Kidney epithelial cell (primary cell): ENCODE data around the gene GPR179. TPM values are rescaled to one million over a fixed set of nuclear protein-coding genes. Genes with fewer than 3 reads are reported as not detected.

Experiments used
- DNase-seq: peaks from one replicate; pipeline ENCODE4 v3.0.0-alpha.2; 2010; ENCODE audit warnings: low read depth
- H3K27me3 ChIP-seq: 2 replicates; pipeline ENCODE4 v1.6.0; 2011; ENCODE audit warnings: low read length; ENCODE audit not compliant: control insufficient read depth, insufficient read depth
- H3K36me3 ChIP-seq: 2 replicates; pipeline ENCODE4 v1.5.1; 2011; ENCODE audit warnings: low read length; ENCODE audit not compliant: control insufficient read depth, insufficient read depth
- H3K4me3 ChIP-seq: 2 replicates; pipeline ENCODE4 v1.5.1; 2011; ENCODE audit warnings: low read depth, mild to moderate bottlenecking, control low read depth, low read length
- total RNA-seq: library from RNA; depleted of rRNA; stranded (reverse); fragments of >200 nt; gene quantifications from 2 replicates; pipeline ENCODE4 v1.2.3, GENCODE V29; 2015
- TF ChIP-seq, protein P1 (sequence below): IDR thresholded peaks from 2 replicates; pipeline ENCODE4 v1.5.1; 2011; ENCODE audit warnings: mild to moderate bottlenecking, moderate library complexity, low read length, control low read depth, inconsistent platforms; ENCODE audit not compliant: insufficient read depth, poor library complexity, severe bottlenecking

GPR179 gene
- total RNA-seq, 1 donor from 2014 or later: 0.04 TPM

GRCh38 chr17:38334480-38335364 lies 9.0 kb downstream of the GPR179 start:
- TF ChIP-seq, protein P1, sequence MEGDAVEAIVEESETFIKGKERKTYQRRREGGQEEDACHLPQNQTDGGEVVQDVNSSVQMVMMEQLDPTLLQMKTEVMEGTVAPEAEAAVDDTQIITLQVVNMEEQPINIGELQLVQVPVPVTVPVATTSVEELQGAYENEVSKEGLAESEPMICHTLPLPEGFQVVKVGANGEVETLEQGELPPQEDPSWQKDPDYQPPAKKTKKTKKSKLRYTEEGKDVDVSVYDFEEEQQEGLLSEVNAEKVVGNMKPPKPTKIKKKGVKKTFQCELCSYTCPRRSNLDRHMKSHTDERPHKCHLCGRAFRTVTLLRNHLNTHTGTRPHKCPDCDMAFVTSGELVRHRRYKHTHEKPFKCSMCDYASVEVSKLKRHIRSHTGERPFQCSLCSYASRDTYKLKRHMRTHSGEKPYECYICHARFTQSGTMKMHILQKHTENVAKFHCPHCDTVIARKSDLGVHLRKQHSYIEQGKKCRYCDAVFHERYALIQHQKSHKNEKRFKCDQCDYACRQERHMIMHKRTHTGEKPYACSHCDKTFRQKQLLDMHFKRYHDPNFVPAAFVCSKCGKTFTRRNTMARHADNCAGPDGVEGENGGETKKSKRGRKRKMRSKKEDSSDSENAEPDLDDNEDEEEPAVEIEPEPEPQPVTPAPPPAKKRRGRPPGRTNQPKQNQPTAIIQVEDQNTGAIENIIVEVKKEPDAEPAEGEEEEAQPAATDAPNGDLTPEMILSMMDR: no peak
- no peak overlapping the region for H3K4me3 ChIP-seq
- H3K27me3 ChIP-seq: peaks cover 12% of the 10 kb centered on the region
- no peaks in the 10 kb centered on the region for H3K36me3 ChIP-seq
- DNase-seq: no peak

GRCh38 chr17:38333635-38334295 lies 10.0 kb downstream of the GPR179 start:
- Histone ChIP-seq H3K36me3 (no peaks in the 10 kb centered on the region), H3K27me3 (peaks cover 12% of the 10 kb centered on the region), H3K4me3 (no peak overlapping the region)
- TF ChIP-seq, protein P1: peak; percentile 82
- DNase-seq: no peak

- Histone ChIP-seq H3K36me3 (no peaks in the 10 kb centered on the region), H3K4me3 (no peak overlapping the region), H3K27me3 (peaks cover 9% of the 10 kb centered on the region)
- no peak for DNase-seq
- TF ChIP-seq, protein P1: no peak
These were observed 11.0 kb downstream of the GPR179 start for GRCh38 chr17:38332735-38333134.

- no peak for DNase-seq
- TF ChIP-seq, protein P1: no peak
- no peaks in the 10 kb centered on the region for H3K36me3 ChIP-seq
- no peak overlapping the region for H3K4me3 ChIP-seq
- peaks cover 9% of the 10 kb centered on the region for H3K27me3 ChIP-seq
These were observed 12.8 kb downstream of the GPR179 start for GRCh38 chr17:38330941-38331411.

DNA sequence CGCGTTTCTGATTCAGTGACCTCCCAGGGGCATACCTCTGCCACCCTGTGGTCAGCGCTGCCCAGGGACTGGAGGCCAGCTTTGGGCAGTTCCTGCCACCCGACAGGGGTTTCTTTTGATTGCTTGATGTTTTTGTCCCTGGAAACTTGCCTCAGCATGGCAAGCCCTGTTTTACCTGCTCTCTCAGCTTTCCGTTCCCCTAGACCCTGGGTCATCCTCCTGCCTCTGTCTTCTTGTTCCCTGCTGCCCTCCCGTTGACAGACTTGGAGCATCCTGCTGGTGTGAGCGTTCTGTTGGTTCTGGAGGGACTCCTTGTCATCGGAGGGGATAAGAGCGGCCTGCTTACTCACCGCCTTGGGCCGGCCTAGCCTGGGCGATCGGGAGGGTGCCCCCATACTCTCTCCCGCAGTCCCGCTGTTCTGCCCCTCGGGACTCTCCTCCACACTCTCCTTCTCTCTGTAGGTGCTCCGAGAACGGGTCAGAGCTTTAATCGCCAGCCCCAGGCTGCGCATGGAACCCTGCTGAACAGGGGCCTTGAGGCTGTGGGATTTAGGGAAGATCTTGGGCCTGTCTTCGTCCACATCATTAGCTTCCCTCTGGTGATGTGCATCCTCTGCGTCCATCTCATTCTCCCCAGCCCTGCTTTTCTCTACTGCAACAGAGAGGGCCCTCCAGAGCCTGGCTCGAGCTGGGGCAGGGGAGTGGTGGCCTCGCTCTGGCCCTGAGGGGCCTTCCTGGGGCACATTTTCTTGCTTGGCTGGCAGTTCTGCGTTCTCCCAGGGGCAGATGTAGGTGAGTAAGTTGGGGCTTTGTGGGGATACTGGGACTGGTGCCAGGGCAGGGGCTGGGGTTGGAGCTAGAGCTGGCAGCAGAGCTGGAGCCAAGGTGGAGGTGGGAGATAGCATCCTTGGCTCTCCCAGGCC lies 13.7 kb downstream of the GPR179 start:
- TF ChIP-seq, protein P1: no peak
- DNase-seq: no peak
- Histone ChIP-seq H3K27me3 (peaks cover 9% of the 10 kb centered on the region), H3K4me3 (no peak overlapping the region), H3K36me3 (no peaks in the 10 kb centered on the region)
